ENCODE measurements around the gene GATM.

GATM gene

DNA sequence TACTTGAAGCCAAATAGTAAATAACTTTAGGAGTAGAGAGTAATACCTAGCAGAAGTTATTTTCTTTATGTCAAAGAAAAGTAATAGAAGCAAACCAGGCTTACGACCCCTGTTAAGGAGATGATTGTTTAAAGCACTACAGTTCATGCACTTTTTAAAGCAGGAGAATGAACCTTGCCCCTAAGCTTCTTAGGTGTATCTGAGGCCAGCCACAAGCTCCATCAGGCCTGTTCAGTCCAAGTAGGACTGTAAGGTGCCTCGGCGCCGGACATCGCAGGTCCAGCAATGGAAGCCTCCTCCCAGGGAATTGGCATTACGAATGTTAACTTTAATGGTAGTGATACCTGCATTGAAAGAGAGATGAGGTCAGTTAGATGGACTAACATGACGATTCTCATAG is 16.5 kb downstream of the GATM start:
- Histone ChIP-seq H3K4me3 (ENCODE audit: low read depth in 1 of 2, low read length in 1 of 2) (no peak overlapping the region), H3K27me3 (no peaks in the 10 kb centered on the region), H3K4me1 (ENCODE audit: control insufficient read depth in 1 of 2, insufficient read depth in 1 of 2, low read depth in 1 of 2, low read length in 1 of 2) (no peaks in the 10 kb centered on the region), H3K36me3 (no peaks in the 10 kb centered on the region), H3K27ac (no peak overlapping the region), H3K9me3 (no peaks in the 10 kb centered on the region)
- TF ChIP-seq, protein P1, sequence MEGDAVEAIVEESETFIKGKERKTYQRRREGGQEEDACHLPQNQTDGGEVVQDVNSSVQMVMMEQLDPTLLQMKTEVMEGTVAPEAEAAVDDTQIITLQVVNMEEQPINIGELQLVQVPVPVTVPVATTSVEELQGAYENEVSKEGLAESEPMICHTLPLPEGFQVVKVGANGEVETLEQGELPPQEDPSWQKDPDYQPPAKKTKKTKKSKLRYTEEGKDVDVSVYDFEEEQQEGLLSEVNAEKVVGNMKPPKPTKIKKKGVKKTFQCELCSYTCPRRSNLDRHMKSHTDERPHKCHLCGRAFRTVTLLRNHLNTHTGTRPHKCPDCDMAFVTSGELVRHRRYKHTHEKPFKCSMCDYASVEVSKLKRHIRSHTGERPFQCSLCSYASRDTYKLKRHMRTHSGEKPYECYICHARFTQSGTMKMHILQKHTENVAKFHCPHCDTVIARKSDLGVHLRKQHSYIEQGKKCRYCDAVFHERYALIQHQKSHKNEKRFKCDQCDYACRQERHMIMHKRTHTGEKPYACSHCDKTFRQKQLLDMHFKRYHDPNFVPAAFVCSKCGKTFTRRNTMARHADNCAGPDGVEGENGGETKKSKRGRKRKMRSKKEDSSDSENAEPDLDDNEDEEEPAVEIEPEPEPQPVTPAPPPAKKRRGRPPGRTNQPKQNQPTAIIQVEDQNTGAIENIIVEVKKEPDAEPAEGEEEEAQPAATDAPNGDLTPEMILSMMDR (IDR thresholded peaks at IDR 0.05), result no peak

- TF ChIP-seq, protein P1 (IDR thresholded peaks at IDR 0.05), result no peak
- no peak overlapping the region for H3K27ac ChIP-seq
- H3K9me3 ChIP-seq, result no peaks in the 10 kb centered on the region
- H3K27me3 ChIP-seq, result no peaks in the 10 kb centered on the region
- no peak overlapping the region for H3K4me3 ChIP-seq (ENCODE audit: low read depth in 1 of 2, low read length in 1 of 2)
- no peaks in the 10 kb centered on the region for H3K4me1 ChIP-seq (ENCODE audit: control insufficient read depth in 1 of 2, insufficient read depth in 1 of 2, low read depth in 1 of 2, low read length in 1 of 2)
- no peaks in the 10 kb centered on the region for H3K36me3 ChIP-seq
These were observed 22.5 kb downstream of the GATM start for GRCh38 chr15:45355860-45356259.

GRCh38 chr15:45354711-45355110 is 23.6 kb downstream of the GATM start:
- TF ChIP-seq, protein P1 (IDR thresholded peaks at IDR 0.05), result no peak
- Histone ChIP-seq H3K4me3 (ENCODE audit: low read depth in 1 of 2, low read length in 1 of 2) (no peak overlapping the region), H3K27ac (no peak overlapping the region), H3K9me3 (no peaks in the 10 kb centered on the region), H3K36me3 (no peaks in the 10 kb centered on the region), H3K27me3 (peaks cover 10% of the 10 kb centered on the region), H3K4me1 (ENCODE audit: control insufficient read depth in 1 of 2, insufficient read depth in 1 of 2, low read depth in 1 of 2, low read length in 1 of 2) (no peaks in the 10 kb centered on the region)

GRCh38 chr15:45351227-45351626 is 27.1 kb downstream of the GATM start:
- peaks cover 37% of the 10 kb centered on the region for H3K27me3 ChIP-seq
- H3K36me3 ChIP-seq, result no peaks in the 10 kb centered on the region
- H3K27ac ChIP-seq, result no peak overlapping the region
- no peak overlapping the region for H3K4me3 ChIP-seq (ENCODE audit: low read depth in 1 of 2, low read length in 1 of 2)
- H3K9me3 ChIP-seq, result no peaks in the 10 kb centered on the region
- no peaks in the 10 kb centered on the region for H3K4me1 ChIP-seq (ENCODE audit: control insufficient read depth in 1 of 2, insufficient read depth in 1 of 2, low read depth in 1 of 2, low read length in 1 of 2)
- TF ChIP-seq, protein P1 (IDR thresholded peaks at IDR 0.05), result no peak

GRCh38 chr15:45349623-45350022 is 28.7 kb downstream of the GATM start:
- H3K4me3 ChIP-seq (ENCODE audit: low read depth in 1 of 2, low read length in 1 of 2), result no peak overlapping the region
- H3K4me1 ChIP-seq (ENCODE audit: control insufficient read depth in 1 of 2, insufficient read depth in 1 of 2, low read depth in 1 of 2, low read length in 1 of 2), result no peaks in the 10 kb centered on the region
- H3K36me3 ChIP-seq, result no peaks in the 10 kb centered on the region
- no peak overlapping the region for H3K27ac ChIP-seq
- TF ChIP-seq, protein P1 (IDR thresholded peaks at IDR 0.05), result no peak
- H3K9me3 ChIP-seq, result no peaks in the 10 kb centered on the region
- peaks cover 37% of the 10 kb centered on the region for H3K27me3 ChIP-seq

- H3K4me3 ChIP-seq (ENCODE audit: low read depth in 1 of 2, low read length in 1 of 2), result no peak overlapping the region
- H3K9me3 ChIP-seq, result no peaks in the 10 kb centered on the region
- H3K27ac ChIP-seq, result no peak overlapping the region
- H3K27me3 ChIP-seq, result peaks cover 37% of the 10 kb centered on the region
- H3K4me1 ChIP-seq (ENCODE audit: control insufficient read depth in 1 of 2, insufficient read depth in 1 of 2, low read depth in 1 of 2, low read length in 1 of 2), result no peaks in the 10 kb centered on the region
- TF ChIP-seq, protein P1 (IDR thresholded peaks at IDR 0.05), result no peak
- no peaks in the 10 kb centered on the region for H3K36me3 ChIP-seq
These were observed 30.4 kb downstream of the GATM start for GRCh38 chr15:45347989-45348388.

All from neutrophil (primary cell).